ENCODE results near the gene SCGB1A1.

The SCGB1A1 gene

GRCh38 chr11:62391642-62392425, 27.0 kb upstream of the SCGB1A1 start:
- H3K4me3 ChIP-seq (ENCODE audit: low read depth, low read length) = no peak overlapping the region
- in situ Hi-C loops (cut with HindIII; ENCODE audit: low sequenced_read_pairs) = no loop called here
- TF ChIP-seq CTCF (IDR thresholded peaks at IDR 0.05; ENCODE audit: low read depth, low read length, missing control alignments) = peak; percentile 37
- no peak for DNase-seq (ENCODE audit: low read depth)

GRCh38 chr11:62392506-62392905, 26.3 kb upstream of the SCGB1A1 start:
- DNase-seq (ENCODE audit: low read depth) = no peak
- no peak overlapping the region for H3K4me3 ChIP-seq (ENCODE audit: low read depth, low read length)
- no peak for TF ChIP-seq CTCF (IDR thresholded peaks at IDR 0.05; ENCODE audit: low read depth, low read length, missing control alignments)
- in situ Hi-C loops (cut with HindIII; ENCODE audit: low sequenced_read_pairs) = no loop called here

GRCh38 chr11:62393061-62393611, 25.7 kb upstream of the SCGB1A1 start:
- no peak for DNase-seq (ENCODE audit: low read depth)
- peak; percentile 28 for TF ChIP-seq CTCF (IDR thresholded peaks at IDR 0.05; ENCODE audit: low read depth, low read length, missing control alignments)
- in situ Hi-C loops (cut with HindIII; ENCODE audit: low sequenced_read_pairs) = no loop called here
- H3K4me3 ChIP-seq (ENCODE audit: low read depth, low read length) = no peak overlapping the region

- DNase-seq (ENCODE audit: low read depth) = no peak
- in situ Hi-C loops (cut with HindIII; ENCODE audit: low sequenced_read_pairs) = no loop called here
- no peak overlapping the region for H3K4me3 ChIP-seq (ENCODE audit: low read depth, low read length)
- no peak for TF ChIP-seq CTCF (IDR thresholded peaks at IDR 0.05; ENCODE audit: low read depth, low read length, missing control alignments)
Measured at GRCh38 chr11:62393735-62394134, 25.1 kb upstream of the SCGB1A1 start.

GRCh38 chr11:62394825-62395538, 23.9 kb upstream of the SCGB1A1 start:
- in situ Hi-C loops (cut with HindIII; ENCODE audit: low sequenced_read_pairs) = no loop called here
- peak; percentile 78 for DNase-seq (ENCODE audit: low read depth)
- TF ChIP-seq CTCF (IDR thresholded peaks at IDR 0.05; ENCODE audit: low read depth, low read length, missing control alignments) = peak; percentile 59
- peak overlapping the region; percentile 36 for H3K4me3 ChIP-seq (ENCODE audit: low read depth, low read length)

DNA sequence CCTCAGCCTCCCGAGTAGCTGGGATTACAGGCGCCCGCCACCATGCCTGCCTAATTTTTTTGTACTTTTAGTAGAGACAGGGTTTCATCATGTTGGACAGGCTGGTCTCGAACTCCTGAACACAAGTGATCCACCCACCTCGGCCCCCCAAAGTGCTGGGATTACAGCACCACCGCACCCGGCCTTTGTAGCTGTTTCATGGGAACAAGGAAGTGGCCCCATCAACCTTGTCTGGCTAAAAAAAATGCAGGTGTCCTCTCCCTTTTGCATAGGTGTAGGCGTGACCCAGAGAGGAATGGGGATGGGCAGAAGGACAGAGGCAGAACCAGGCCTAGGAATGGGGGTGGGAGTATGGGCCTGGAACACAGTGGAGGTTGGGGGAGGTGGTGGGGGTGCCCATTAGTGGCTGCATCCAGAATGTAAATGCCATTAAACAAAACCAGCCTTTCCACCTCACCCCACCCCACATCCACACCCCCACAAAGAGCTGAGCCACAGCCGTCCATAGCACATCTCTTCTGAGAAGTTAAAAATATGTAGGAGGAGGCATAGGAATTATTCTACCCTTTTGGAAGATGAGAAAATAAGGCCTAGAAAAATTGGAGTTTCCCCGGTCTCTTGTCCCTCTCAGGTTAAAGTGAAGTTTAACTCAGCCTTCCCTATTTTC, 22.8 kb upstream of the SCGB1A1 start:
- in situ Hi-C loops (cut with HindIII; ENCODE audit: low sequenced_read_pairs) = no loop called here
- DNase-seq (ENCODE audit: low read depth) = no peak
- H3K4me3 ChIP-seq (ENCODE audit: low read depth, low read length) = no peak overlapping the region
- no peak for TF ChIP-seq CTCF (IDR thresholded peaks at IDR 0.05; ENCODE audit: low read depth, low read length, missing control alignments)
